HepG2 (cell line): ENCODE data around the gene TBL2. TPM values are rescaled to one million over a fixed set of nuclear protein-coding genes. Genes with fewer than 3 reads are reported as not detected.
A peak's percentile ranks its signal among the peaks of the same experiment; 100 is the strongest.

Experiments used
- BRCA1 ChIP-seq: sonication (generic); formaldehyde crosslinking; IDR thresholded peaks from 2 replicates; pipeline ENCODE4 v1.4.0; 2020; ENCODE audit warnings: missing genetic modification reagents
- CBX1 ChIP-seq: IDR thresholded peaks from one replicate; pipeline ENCODE4 v1.6.1; 2016; ENCODE audit warnings: antibody characterized with exemption, low read depth
- FOXO1 ChIP-seq: sonication (generic); formaldehyde crosslinking; IDR thresholded peaks from 2 replicates; pipeline ENCODE4 v1.4.0; 2020; ENCODE audit warnings: missing genetic modification reagents
- HOXD1 ChIP-seq: sonication (generic); formaldehyde crosslinking; IDR thresholded peaks from 2 replicates; pipeline ENCODE4 v1.5.0; 2020; ENCODE audit warnings: missing genetic modification reagents
- POLR2G ChIP-seq: fragments of 200-400 bp; formaldehyde crosslinking; IDR thresholded peaks from 2 replicates; pipeline ENCODE4 v1.6.1; 2018; ENCODE audit warnings: mild to moderate bottlenecking, low read depth, low read length, moderate library complexity
- RBAK ChIP-seq: sonication (generic); formaldehyde crosslinking; IDR thresholded peaks from 2 replicates; pipeline ENCODE4 v1.5.1; 2020; ENCODE audit warnings: mild to moderate bottlenecking, missing genetic modification reagents
- RERE ChIP-seq: IDR thresholded peaks from 2 replicates; pipeline ENCODE4 v1.6.1; 2016; ENCODE audit warnings: low read depth, missing genetic modification reagents, missing compliant biosample characterization
- ZMAT5 ChIP-seq: sonication (generic); formaldehyde crosslinking; IDR thresholded peaks from 2 replicates; pipeline ENCODE4 v1.5.0; 2020; ENCODE audit warnings: mild to moderate bottlenecking, low read depth, missing genetic modification reagents, borderline replicate concordance
- ZNF10 ChIP-seq: sonication (generic); formaldehyde crosslinking; IDR thresholded peaks from 2 replicates; pipeline ENCODE4 v1.4.0; 2020; ENCODE audit warnings: mild to moderate bottlenecking, low read depth, missing genetic modification reagents, borderline replicate concordance
- ZNF274 ChIP-seq: sonication (generic); formaldehyde crosslinking; IDR thresholded peaks from 2 replicates; pipeline ENCODE4 v1.5.1; 2020; ENCODE audit warnings: mild to moderate bottlenecking, missing genetic modification reagents
- ZNF350 ChIP-seq: sonication (generic); formaldehyde crosslinking; IDR thresholded peaks from 2 replicates; pipeline ENCODE4 v1.4.0; 2020; ENCODE audit warnings: mild to moderate bottlenecking, low read depth, missing genetic modification reagents, borderline replicate concordance
- polyA plus RNA-seq, 8 experiments: library from polyadenylated mRNA; depleted of rRNA in 3 of 8; stranded (reverse) in 7 of 8; unstranded in 1 of 8; fragments of >200 nt; fragmentation: Illumina TruSeq in 4 of 8; extraction: Trizol in 4 of 8; gene quantifications; 2 replicates each; pipeline versions ENCODE4 v1.2.1 to v1.2.3, GENCODE V29; 2011 to 2016; ENCODE audit warnings: low read depth in 4 of 8, missing spikeins in 1 of 8, mixed read lengths in 1 of 8; ENCODE audit not compliant: insufficient read depth in 1 of 8
- total RNA-seq, 5 experiments: library from RNA; depleted of rRNA; stranded (reverse); fragments of >200 nt; fragmentation: Illumina TruSeq; extraction: Trizol; gene quantifications; 2 replicates each; pipeline ENCODE4 v1.2.3, GENCODE V29; 2016; ENCODE audit warnings: low read depth in 1 of 5
- TF ChIP-seq, protein P1 (sequence below), 2 experiments: IDR thresholded peaks; 2 replicates each; pipeline ENCODE4 v1.6.1; 2011 to 2012; ENCODE audit warnings: low read length in 2 of 2, borderline replicate concordance in 1 of 2, low read depth in 1 of 2, mild to moderate bottlenecking in 1 of 2, moderate library complexity in 1 of 2
- TF ChIP-seq, protein P2 (sequence below): IDR thresholded peaks from 2 replicates; pipeline ENCODE4 v1.4.0; 2020; ENCODE audit warnings: mild to moderate bottlenecking, missing genetic modification reagents

The TBL2 gene
- total and polyA plus RNA-seq, 2 of the 13 experiments (the other 11 are each of a cell fraction or from before 2014, with no cell fraction given), result 43.4 to 47.2 TPM

GRCh38 chr7:73623798-73624668, 45.7 kb upstream of the TBL2 start, which contains the start of gene MLXIPL (continued):
- TF ChIP-seq, protein P1, sequence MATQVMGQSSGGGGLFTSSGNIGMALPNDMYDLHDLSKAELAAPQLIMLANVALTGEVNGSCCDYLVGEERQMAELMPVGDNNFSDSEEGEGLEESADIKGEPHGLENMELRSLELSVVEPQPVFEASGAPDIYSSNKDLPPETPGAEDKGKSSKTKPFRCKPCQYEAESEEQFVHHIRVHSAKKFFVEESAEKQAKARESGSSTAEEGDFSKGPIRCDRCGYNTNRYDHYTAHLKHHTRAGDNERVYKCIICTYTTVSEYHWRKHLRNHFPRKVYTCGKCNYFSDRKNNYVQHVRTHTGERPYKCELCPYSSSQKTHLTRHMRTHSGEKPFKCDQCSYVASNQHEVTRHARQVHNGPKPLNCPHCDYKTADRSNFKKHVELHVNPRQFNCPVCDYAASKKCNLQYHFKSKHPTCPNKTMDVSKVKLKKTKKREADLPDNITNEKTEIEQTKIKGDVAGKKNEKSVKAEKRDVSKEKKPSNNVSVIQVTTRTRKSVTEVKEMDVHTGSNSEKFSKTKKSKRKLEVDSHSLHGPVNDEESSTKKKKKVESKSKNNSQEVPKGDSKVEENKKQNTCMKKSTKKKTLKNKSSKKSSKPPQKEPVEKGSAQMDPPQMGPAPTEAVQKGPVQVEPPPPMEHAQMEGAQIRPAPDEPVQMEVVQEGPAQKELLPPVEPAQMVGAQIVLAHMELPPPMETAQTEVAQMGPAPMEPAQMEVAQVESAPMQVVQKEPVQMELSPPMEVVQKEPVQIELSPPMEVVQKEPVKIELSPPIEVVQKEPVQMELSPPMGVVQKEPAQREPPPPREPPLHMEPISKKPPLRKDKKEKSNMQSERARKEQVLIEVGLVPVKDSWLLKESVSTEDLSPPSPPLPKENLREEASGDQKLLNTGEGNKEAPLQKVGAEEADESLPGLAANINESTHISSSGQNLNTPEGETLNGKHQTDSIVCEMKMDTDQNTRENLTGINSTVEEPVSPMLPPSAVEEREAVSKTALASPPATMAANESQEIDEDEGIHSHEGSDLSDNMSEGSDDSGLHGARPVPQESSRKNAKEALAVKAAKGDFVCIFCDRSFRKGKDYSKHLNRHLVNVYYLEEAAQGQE (IDR thresholded peaks at IDR 0.05; ENCODE audit: borderline replicate concordance in 1 of 2, low read depth in 1 of 2, low read length in 2 of 2), result no peak
- no peak for TF ChIP-seq RERE (CRISPR knock-in tag)
- TF ChIP-seq POLR2G, result peak; percentile 98
- no peak for TF ChIP-seq ZMAT5
- 0 out of 2 replicates have a peak, but pooled peaks have one; percentile 81 for TF ChIP-seq BRCA1 (CRISPR knock-in tag)
- TF ChIP-seq, protein P2, sequence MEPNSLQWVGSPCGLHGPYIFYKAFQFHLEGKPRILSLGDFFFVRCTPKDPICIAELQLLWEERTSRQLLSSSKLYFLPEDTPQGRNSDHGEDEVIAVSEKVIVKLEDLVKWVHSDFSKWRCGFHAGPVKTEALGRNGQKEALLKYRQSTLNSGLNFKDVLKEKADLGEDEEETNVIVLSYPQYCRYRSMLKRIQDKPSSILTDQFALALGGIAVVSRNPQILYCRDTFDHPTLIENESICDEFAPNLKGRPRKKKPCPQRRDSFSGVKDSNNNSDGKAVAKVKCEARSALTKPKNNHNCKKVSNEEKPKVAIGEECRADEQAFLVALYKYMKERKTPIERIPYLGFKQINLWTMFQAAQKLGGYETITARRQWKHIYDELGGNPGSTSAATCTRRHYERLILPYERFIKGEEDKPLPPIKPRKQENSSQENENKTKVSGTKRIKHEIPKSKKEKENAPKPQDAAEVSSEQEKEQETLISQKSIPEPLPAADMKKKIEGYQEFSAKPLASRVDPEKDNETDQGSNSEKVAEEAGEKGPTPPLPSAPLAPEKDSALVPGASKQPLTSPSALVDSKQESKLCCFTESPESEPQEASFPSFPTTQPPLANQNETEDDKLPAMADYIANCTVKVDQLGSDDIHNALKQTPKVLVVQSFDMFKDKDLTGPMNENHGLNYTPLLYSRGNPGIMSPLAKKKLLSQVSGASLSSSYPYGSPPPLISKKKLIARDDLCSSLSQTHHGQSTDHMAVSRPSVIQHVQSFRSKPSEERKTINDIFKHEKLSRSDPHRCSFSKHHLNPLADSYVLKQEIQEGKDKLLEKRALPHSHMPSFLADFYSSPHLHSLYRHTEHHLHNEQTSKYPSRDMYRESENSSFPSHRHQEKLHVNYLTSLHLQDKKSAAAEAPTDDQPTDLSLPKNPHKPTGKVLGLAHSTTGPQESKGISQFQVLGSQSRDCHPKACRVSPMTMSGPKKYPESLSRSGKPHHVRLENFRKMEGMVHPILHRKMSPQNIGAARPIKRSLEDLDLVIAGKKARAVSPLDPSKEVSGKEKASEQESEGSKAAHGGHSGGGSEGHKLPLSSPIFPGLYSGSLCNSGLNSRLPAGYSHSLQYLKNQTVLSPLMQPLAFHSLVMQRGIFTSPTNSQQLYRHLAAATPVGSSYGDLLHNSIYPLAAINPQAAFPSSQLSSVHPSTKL, result no peak; the same call in 1 of the 2 replicates
- TF ChIP-seq FOXO1, result peak; percentile 46; the same call in 1 of the 2 replicates
- peak; percentile 51 for TF ChIP-seq CBX1
- TF ChIP-seq ZNF350, result no peak
- no peak for TF ChIP-seq ZNF274 (CRISPR knock-in tag)
- no peak for TF ChIP-seq RBAK (CRISPR knock-in tag)
- no peak for TF ChIP-seq HOXD1 (CRISPR knock-in tag)
- TF ChIP-seq ZNF10, result no peak
